Tibial nerve (tissue), 4 donors: ENCODE measurements around the gene SDCBP2.

Source experiments
- CTCF ChIP-seq, 5 experiments: fragments of 200-600 bp in 3 of 5; fragments of 450-650 bp in 2 of 5; sonication (generic) in 3 of 5; IDR thresholded peaks; one replicate each; pipeline ENCODE4 v1.5.1; 2016 to 2019; ENCODE audit warnings: antibody characterized with exemption in 5 of 5, mild to moderate bottlenecking in 3 of 5, moderate library complexity in 2 of 5
- EP300 ChIP-seq, 2 donors: sonication (generic); formaldehyde crosslinking; IDR thresholded peaks; one replicate each; pipeline ENCODE4 v1.6.1; 2017; ENCODE audit warnings: antibody characterized with exemption in 2 of 2, mild to moderate bottlenecking in 1 of 2
- POLR2A ChIP-seq, 2 donors: fragments of 450-650 bp; IDR thresholded peaks; one replicate each; pipeline ENCODE4 v1.6.1; 2017; ENCODE audit warnings: antibody characterized with exemption in 2 of 2, mild to moderate bottlenecking in 2 of 2, moderate library complexity in 2 of 2

GRCh38 chr20:1291191-1291741, 37.7 kb downstream of the SDCBP2 start:
- TF ChIP-seq CTCF (IDR thresholded peaks at IDR 0.05) (no peak), POLR2A (IDR thresholded peaks at IDR 0.05) (no peak), EP300 (IDR thresholded peaks at IDR 0.05) (no peak)
